Stimulated activated CD4-positive, alpha-beta T cell treated with anti-CD3 and anti-CD28 coated beads, Interleukin-2, amount 100 ng/mL, for 24 hours (primary cell): Measurements from ENCODE around the gene C1QTNF8.

Source experiments
- DNase-seq, 2 donors: peaks; one replicate each; pipeline ENCODE4 v3.0.0-alpha.2; 2020

The C1QTNF8 gene

DNA sequence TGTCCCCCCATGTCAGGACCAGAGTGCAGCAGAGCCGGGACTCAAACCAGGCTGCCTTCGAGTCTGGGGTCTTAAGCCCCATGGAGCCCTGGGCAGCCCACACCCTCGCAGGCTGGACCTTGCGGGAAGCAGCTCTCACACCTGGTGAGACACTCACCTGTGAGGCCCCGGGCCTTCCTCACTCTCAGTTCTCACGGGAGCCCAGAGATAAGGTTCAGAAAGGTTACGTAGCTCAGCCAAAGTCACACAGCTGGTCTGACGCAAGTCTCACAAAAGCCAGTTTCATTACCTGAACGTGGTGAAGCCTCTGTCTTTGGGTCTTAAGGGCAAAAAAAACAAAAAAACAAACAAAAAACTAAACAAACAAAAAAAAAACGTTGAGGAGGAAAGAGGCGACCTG is 56.3 kb downstream of the C1QTNF8 start:
- DNase-seq = no peak

DNA sequence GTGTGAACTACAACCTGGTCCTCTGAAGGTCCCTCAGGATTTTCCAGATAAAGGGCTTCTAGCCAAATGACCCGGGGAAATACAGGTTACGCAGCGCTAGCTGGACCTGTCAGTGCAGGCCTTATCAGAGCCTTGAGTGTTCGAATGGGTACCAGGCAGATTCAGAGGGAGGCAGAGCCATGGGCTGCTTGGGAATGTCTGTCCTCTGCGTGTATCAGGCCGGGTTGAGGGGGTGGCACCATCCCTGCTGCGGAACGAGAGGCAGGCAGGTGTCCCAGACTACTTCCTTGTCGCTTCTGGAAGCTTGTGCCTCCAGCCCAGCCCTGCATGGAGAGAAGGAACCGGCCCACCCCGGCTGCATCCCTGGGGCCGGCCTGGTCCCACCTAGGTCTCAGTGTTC is 57.1 kb downstream of the C1QTNF8 start:
- DNase-seq = no peak
